HEK293 (cell line): Measurements from ENCODE around the gene RPL6.

ENCODE experiments used
- BCL11B ChIP-seq: fragments of 450-650 bp; formaldehyde crosslinking; IDR thresholded peaks from 2 replicates; pipeline ENCODE4 v1.5.1; 2016; ENCODE audit warnings: low read depth, missing biosample characterization, missing genetic modification characterization
- IKZF3 ChIP-seq: fragments of 450-650 bp; IDR thresholded peaks from 2 replicates; pipeline ENCODE4 v1.5.0; 2018; ENCODE audit warnings: missing biosample characterization, mild to moderate bottlenecking, missing genetic modification characterization, moderate library complexity
- KLF1 ChIP-seq: fragments of 450-650 bp; formaldehyde crosslinking; IDR thresholded peaks from 2 replicates; pipeline ENCODE4 v1.5.1; 2016; ENCODE audit warnings: missing biosample characterization, missing genetic modification characterization
- KLF10 ChIP-seq: fragments of 450-650 bp; IDR thresholded peaks from 2 replicates; pipeline ENCODE4 v1.5.1; 2018; ENCODE audit warnings: missing biosample characterization, mild to moderate bottlenecking, missing genetic modification characterization
- KLF9 ChIP-seq: fragments of 450-650 bp; formaldehyde crosslinking; IDR thresholded peaks from 2 replicates; pipeline ENCODE4 v1.5.1; 2016; ENCODE audit warnings: missing biosample characterization, missing genetic modification characterization, low read depth
- MEIS1 ChIP-seq: sonication (generic); formaldehyde crosslinking; IDR thresholded peaks from 2 replicates; pipeline ENCODE4 v1.8.1; 2022; ENCODE audit warnings: missing genetic modification reagents, mild to moderate bottlenecking, borderline replicate concordance
- MZF1 ChIP-seq: fragments of 450-650 bp; formaldehyde crosslinking; IDR thresholded peaks from 2 replicates; pipeline ENCODE4 v1.5.1; 2017; ENCODE audit warnings: missing biosample characterization, missing genetic modification characterization, borderline replicate concordance
- SP2 ChIP-seq: fragments of 450-650 bp; formaldehyde crosslinking; IDR thresholded peaks from 2 replicates; pipeline ENCODE4 v1.5.1; 2016; ENCODE audit warnings: missing biosample characterization, missing genetic modification characterization
- SP7 ChIP-seq: fragments of 450-650 bp; formaldehyde crosslinking; IDR thresholded peaks from 2 replicates; pipeline ENCODE4 v1.5.1; 2016; ENCODE audit warnings: missing biosample characterization, missing genetic modification characterization
- WT1 ChIP-seq: fragments of 450-650 bp; formaldehyde crosslinking; IDR thresholded peaks from 2 replicates; pipeline ENCODE4 v1.5.1; 2016; ENCODE audit warnings: missing biosample characterization, missing genetic modification characterization
- YY1 ChIP-seq: fragments of 450-650 bp; formaldehyde crosslinking; IDR thresholded peaks from 2 replicates; pipeline ENCODE4 v1.5.1; 2018; ENCODE audit warnings: missing biosample characterization, missing genetic modification characterization
- ZBTB1 ChIP-seq: fragments of 450-650 bp; formaldehyde crosslinking; IDR thresholded peaks from 2 replicates; pipeline ENCODE4 v1.5.1; 2016; ENCODE audit warnings: missing biosample characterization, missing genetic modification characterization
- ZBTB7A ChIP-seq: fragments of 450-650 bp; formaldehyde crosslinking; IDR thresholded peaks from 2 replicates; pipeline ENCODE4 v1.5.1; 2016; ENCODE audit warnings: low read depth, missing biosample characterization, missing genetic modification characterization
- ZBTB8A ChIP-seq: fragments of 450-650 bp; formaldehyde crosslinking; IDR thresholded peaks from 2 replicates; pipeline ENCODE4 v1.5.1; 2016; ENCODE audit warnings: missing biosample characterization, missing genetic modification characterization
- ZFP69B ChIP-seq: fragments of 450-650 bp; formaldehyde crosslinking; IDR thresholded peaks from 2 replicates; pipeline ENCODE4 v1.5.1; 2016; ENCODE audit warnings: missing biosample characterization, missing genetic modification characterization
- ZNF112 ChIP-seq: fragments of 450-650 bp; formaldehyde crosslinking; IDR thresholded peaks from 2 replicates; pipeline ENCODE4 v1.5.0; 2017; ENCODE audit warnings: missing biosample characterization, missing genetic modification characterization
- ZNF2 ChIP-seq: fragments of 450-650 bp; formaldehyde crosslinking; IDR thresholded peaks from 2 replicates; pipeline ENCODE4 v1.5.1; 2016; ENCODE audit warnings: missing biosample characterization, missing genetic modification characterization
- ZNF211 ChIP-seq: fragments of 450-650 bp; formaldehyde crosslinking; IDR thresholded peaks from 2 replicates; pipeline ENCODE4 v1.5.1; 2016; ENCODE audit warnings: low read depth, missing biosample characterization, missing genetic modification characterization
- ZNF266 ChIP-seq: fragments of 450-650 bp; formaldehyde crosslinking; IDR thresholded peaks from 2 replicates; pipeline ENCODE4 v1.5.1; 2016; ENCODE audit warnings: missing biosample characterization, missing genetic modification characterization, low read depth
- ZNF274 ChIP-seq, 2 experiments: fragments of 200-500 bp in 1 of 2; fragments of 450-650 bp in 1 of 2; sonication (Bioruptor generic) in 1 of 2; formaldehyde crosslinking in 1 of 2; IDR thresholded peaks; 2 replicates each; pipeline versions ENCODE4 v1.5.1 to v1.6.1; 2014 to 2016; ENCODE audit warnings: borderline replicate concordance in 1 of 2, inconsistent platforms in 1 of 2, low read length in 1 of 2, missing biosample characterization in 1 of 2, missing genetic modification characterization in 1 of 2
- ZNF302 ChIP-seq: fragments of 450-650 bp; formaldehyde crosslinking; IDR thresholded peaks from 2 replicates; pipeline ENCODE4 v1.5.1; 2016; ENCODE audit warnings: missing biosample characterization, missing genetic modification characterization, low read depth
- ZNF324 ChIP-seq: fragments of 450-650 bp; formaldehyde crosslinking; IDR thresholded peaks from 2 replicates; pipeline ENCODE4 v1.5.1; 2016; ENCODE audit warnings: missing biosample characterization, missing genetic modification characterization
- ZNF391 ChIP-seq: fragments of 450-650 bp; formaldehyde crosslinking; IDR thresholded peaks from 2 replicates; pipeline ENCODE4 v1.5.1; 2016; ENCODE audit warnings: low read depth, missing biosample characterization, missing genetic modification characterization, borderline replicate concordance
- ZNF423 ChIP-seq: fragments of 450-650 bp; formaldehyde crosslinking; IDR thresholded peaks from 2 replicates; pipeline ENCODE4 v1.5.1; 2016; ENCODE audit warnings: missing biosample characterization, missing genetic modification characterization
- ZNF48 ChIP-seq: fragments of 450-650 bp; formaldehyde crosslinking; IDR thresholded peaks from 2 replicates; pipeline ENCODE4 v1.5.1; 2016; ENCODE audit warnings: missing biosample characterization, missing genetic modification characterization
- ZNF677 ChIP-seq: fragments of 450-650 bp; IDR thresholded peaks from 2 replicates; pipeline ENCODE4 v1.5.0; 2018; ENCODE audit warnings: missing biosample characterization, mild to moderate bottlenecking, missing genetic modification characterization, moderate library complexity
- ZNF768 ChIP-seq: fragments of 450-650 bp; formaldehyde crosslinking; IDR thresholded peaks from 2 replicates; pipeline ENCODE4 v1.5.1; 2018; ENCODE audit warnings: missing biosample characterization, mild to moderate bottlenecking, missing genetic modification characterization
- ZNF777 ChIP-seq: fragments of 450-650 bp; formaldehyde crosslinking; IDR thresholded peaks from 2 replicates; pipeline ENCODE4 v1.5.1; 2017; ENCODE audit warnings: missing biosample characterization, missing genetic modification characterization, borderline replicate concordance
- ZNF792 ChIP-seq: fragments of 450-650 bp; formaldehyde crosslinking; IDR thresholded peaks from 2 replicates; pipeline ENCODE4 v1.5.1; 2016; ENCODE audit warnings: missing biosample characterization, missing genetic modification characterization
- ZNF830 ChIP-seq: fragments of 450-650 bp; IDR thresholded peaks from 2 replicates; pipeline ENCODE4 v1.5.0; 2018; ENCODE audit warnings: missing biosample characterization, missing genetic modification characterization, low read depth, mild to moderate bottlenecking, moderate library complexity
- ZSCAN16 ChIP-seq: fragments of 450-650 bp; formaldehyde crosslinking; IDR thresholded peaks from 2 replicates; pipeline ENCODE4 v1.5.1; 2016; ENCODE audit warnings: missing biosample characterization, missing genetic modification characterization
- TF ChIP-seq, protein P1 (sequence below): fragments of 450-650 bp; formaldehyde crosslinking; IDR thresholded peaks from 2 replicates; pipeline ENCODE4 v1.5.1; 2016; ENCODE audit warnings: missing biosample characterization, missing genetic modification characterization
- TF ChIP-seq, protein P2 (sequence below): fragments of 450-650 bp; formaldehyde crosslinking; IDR thresholded peaks from 2 replicates; pipeline ENCODE4 v1.5.1; 2016; ENCODE audit warnings: missing biosample characterization, missing genetic modification characterization
- TF ChIP-seq, protein P3 (sequence below): fragments of 450-650 bp; formaldehyde crosslinking; IDR thresholded peaks from 2 replicates; pipeline ENCODE4 v1.5.1; 2016; ENCODE audit warnings: missing biosample characterization, missing genetic modification characterization
- TF ChIP-seq, protein P4 (sequence below): fragments of 450-650 bp; formaldehyde crosslinking; IDR thresholded peaks from 2 replicates; pipeline ENCODE4 v1.5.1; 2016; ENCODE audit warnings: missing biosample characterization, missing genetic modification characterization, borderline replicate concordance
- TF ChIP-seq, protein P5 (sequence below): fragments of 450-650 bp; formaldehyde crosslinking; IDR thresholded peaks from 2 replicates; pipeline ENCODE4 v1.5.1; 2016; ENCODE audit warnings: missing biosample characterization, missing genetic modification characterization

Gene RPL6

DNA sequence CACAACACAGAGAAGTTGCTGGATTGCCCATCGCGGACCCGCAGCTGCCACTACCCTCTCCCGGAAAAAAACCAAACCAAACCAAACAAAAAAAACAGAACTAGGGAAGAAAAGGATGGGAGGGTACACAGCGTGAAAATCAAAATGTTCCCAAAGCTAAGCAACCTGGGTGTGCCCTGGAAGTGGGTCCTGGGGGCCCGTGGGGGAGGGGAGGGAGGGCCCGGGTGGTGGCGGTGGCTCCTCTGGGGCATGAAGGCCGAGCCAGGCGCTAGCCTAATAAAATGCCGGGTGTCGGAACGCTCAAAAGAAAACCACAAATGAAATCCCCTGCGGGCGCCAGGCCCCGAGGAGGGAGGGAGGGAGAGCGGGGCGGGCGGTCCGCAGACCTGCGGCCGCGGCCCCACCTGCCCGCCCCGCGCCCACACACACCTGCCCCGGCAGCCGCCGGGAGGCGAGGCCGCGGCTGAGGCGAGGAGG lies 28.0 kb downstream of the RPL6 start (continued):
- TF ChIP-seq ZBTB8A (tag by site-specific recombination): no peak
- no peak; the same call in 1 of the 2 replicates for TF ChIP-seq ZBTB7A (tag by site-specific recombination)
- TF ChIP-seq ZSCAN16 (tag by site-specific recombination): no peak
- 0 out of 2 replicates have a peak, but pooled peaks have one; percentile 11 for TF ChIP-seq IKZF3
- no peak for TF ChIP-seq ZNF423 (tag by site-specific recombination)
- no peak for TF ChIP-seq ZNF677
- TF ChIP-seq ZNF830 (tag by site-specific recombination): no peak
- no peak for TF ChIP-seq KLF10 (tag by site-specific recombination)
- 0 out of 2 replicates have a peak, but pooled peaks have one; percentile 27 for TF ChIP-seq KLF1 (tag by site-specific recombination)
- TF ChIP-seq ZNF48 (tag by site-specific recombination): no peak
- TF ChIP-seq ZNF391 (tag by site-specific recombination): no peak
- TF ChIP-seq KLF9 (tag by site-specific recombination): peak; percentile 19; the same call in 1 of the 2 replicates
- TF ChIP-seq BCL11B (tag by site-specific recombination): no peak
- no peak for TF ChIP-seq WT1 (tag by site-specific recombination)
- TF ChIP-seq, protein P1, sequence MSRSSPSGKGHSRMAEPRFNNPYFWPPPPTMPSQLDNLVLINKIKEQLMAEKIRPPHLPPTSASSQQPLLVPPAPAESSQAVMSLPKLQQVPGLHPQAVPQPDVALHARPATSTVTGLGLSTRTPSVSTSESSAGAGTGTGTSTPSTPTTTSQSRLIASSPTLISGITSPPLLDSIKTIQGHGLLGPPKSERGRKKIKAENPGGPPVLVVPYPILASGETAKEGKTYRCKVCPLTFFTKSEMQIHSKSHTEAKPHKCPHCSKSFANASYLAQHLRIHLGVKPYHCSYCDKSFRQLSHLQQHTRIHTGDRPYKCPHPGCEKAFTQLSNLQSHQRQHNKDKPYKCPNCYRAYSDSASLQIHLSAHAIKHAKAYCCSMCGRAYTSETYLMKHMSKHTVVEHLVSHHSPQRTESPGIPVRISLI: peak; percentile 48; the same call in 1 of the 2 replicates
- TF ChIP-seq, protein P2, sequence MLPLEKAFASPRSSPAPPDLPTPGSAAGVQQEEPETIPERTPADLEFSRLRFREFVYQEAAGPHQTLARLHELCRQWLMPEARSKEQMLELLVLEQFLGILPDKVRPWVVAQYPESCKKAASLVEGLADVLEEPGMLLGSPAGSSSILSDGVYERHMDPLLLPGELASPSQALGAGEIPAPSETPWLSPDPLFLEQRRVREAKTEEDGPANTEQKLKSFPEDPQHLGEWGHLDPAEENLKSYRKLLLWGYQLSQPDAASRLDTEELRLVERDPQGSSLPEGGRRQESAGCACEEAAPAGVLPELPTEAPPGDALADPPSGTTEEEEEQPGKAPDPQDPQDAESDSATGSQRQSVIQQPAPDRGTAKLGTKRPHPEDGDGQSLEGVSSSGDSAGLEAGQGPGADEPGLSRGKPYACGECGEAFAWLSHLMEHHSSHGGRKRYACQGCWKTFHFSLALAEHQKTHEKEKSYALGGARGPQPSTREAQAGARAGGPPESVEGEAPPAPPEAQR (tag by site-specific recombination): no peak
- TF ChIP-seq ZNF324 (tag by site-specific recombination): no peak
- no peak for TF ChIP-seq ZNF792 (tag by site-specific recombination)
- no peak for TF ChIP-seq ZNF302
- TF ChIP-seq MEIS1 (CRISPR knock-in tag): no peak
- peak; percentile 40; the same call in 1 of the 2 replicates for TF ChIP-seq SP2 (tag by site-specific recombination)
- no peak; the same call in 1 of the 2 replicates for TF ChIP-seq SP7 (tag by site-specific recombination)
- TF ChIP-seq ZFP69B (tag by site-specific recombination): 0 out of 2 replicates have a peak, but pooled peaks have one; percentile 36
- TF ChIP-seq ZNF266 (tag by site-specific recombination): no peak
- TF ChIP-seq, protein P3, sequence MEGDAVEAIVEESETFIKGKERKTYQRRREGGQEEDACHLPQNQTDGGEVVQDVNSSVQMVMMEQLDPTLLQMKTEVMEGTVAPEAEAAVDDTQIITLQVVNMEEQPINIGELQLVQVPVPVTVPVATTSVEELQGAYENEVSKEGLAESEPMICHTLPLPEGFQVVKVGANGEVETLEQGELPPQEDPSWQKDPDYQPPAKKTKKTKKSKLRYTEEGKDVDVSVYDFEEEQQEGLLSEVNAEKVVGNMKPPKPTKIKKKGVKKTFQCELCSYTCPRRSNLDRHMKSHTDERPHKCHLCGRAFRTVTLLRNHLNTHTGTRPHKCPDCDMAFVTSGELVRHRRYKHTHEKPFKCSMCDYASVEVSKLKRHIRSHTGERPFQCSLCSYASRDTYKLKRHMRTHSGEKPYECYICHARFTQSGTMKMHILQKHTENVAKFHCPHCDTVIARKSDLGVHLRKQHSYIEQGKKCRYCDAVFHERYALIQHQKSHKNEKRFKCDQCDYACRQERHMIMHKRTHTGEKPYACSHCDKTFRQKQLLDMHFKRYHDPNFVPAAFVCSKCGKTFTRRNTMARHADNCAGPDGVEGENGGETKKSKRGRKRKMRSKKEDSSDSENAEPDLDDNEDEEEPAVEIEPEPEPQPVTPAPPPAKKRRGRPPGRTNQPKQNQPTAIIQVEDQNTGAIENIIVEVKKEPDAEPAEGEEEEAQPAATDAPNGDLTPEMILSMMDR (tag by site-specific recombination): no peak
- TF ChIP-seq ZNF211: no peak
- no peak; the same call in 1 of the 2 replicates for TF ChIP-seq YY1 (tag by site-specific recombination)
- TF ChIP-seq ZBTB1: no peak
- no peak for TF ChIP-seq ZNF274 (IDR thresholded peaks at IDR 0.05; ENCODE audit: low read length)
- no peak for TF ChIP-seq ZNF274 (tag by site-specific recombination; IDR thresholded peaks at IDR 0.05; ENCODE audit: borderline replicate concordance)
- no peak for TF ChIP-seq ZNF777 (tag by site-specific recombination)
- TF ChIP-seq MZF1 (tag by site-specific recombination): no peak
- TF ChIP-seq ZNF2: peak; percentile 58; the same call in 1 of the 2 replicates
- TF ChIP-seq, protein P4, sequence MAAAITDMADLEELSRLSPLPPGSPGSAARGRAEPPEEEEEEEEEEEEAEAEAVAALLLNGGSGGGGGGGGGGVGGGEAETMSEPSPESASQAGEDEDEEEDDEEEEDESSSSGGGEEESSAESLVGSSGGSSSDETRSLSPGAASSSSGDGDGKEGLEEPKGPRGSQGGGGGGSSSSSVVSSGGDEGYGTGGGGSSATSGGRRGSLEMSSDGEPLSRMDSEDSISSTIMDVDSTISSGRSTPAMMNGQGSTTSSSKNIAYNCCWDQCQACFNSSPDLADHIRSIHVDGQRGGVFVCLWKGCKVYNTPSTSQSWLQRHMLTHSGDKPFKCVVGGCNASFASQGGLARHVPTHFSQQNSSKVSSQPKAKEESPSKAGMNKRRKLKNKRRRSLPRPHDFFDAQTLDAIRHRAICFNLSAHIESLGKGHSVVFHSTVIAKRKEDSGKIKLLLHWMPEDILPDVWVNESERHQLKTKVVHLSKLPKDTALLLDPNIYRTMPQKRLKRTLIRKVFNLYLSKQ: no peak
- no peak for TF ChIP-seq ZNF112 (tag by site-specific recombination)
- peak; percentile 92 for TF ChIP-seq ZNF768
- TF ChIP-seq, protein P5, sequence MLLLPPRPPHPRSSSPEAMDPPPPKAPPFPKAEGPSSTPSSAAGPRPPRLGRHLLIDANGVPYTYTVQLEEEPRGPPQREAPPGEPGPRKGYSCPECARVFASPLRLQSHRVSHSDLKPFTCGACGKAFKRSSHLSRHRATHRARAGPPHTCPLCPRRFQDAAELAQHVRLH (tag by site-specific recombination): peak; percentile 78; the same call in 1 of the 2 replicates
